ENCODE data around the gene PTCHD1.

DNA sequence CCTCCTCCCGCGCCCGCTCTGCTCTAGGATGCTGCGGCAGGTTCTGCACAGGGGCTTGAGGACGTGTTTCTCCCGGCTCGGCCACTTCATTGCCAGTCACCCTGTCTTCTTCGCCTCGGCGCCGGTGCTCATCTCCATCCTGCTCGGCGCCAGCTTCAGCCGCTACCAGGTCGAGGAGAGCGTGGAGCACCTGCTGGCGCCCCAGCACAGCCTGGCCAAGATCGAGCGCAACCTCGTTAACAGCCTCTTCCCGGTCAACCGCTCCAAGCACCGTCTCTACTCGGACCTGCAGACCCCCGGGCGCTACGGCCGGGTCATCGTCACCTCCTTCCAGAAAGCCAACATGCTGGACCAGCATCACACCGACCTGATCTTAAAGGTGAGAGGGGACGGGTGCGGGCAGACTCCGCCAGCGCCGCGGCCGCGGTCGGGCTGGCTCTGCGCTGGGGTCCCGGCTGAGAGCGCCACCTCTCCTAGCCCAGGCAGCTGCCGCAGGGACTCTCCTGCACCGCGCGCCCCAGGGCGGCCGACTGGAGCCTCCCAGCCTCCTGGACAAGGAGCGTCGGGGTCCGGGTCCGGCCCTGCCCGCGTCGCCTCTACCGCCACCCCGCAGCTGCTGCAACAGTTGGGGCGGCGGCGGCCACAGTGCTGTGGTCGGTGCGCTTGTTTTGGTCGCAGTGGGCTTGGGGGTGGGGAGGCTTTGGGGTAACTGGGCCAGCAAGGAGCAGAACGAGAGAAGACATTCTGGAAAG is at the start of gene PTCHD1:
- no peak for TF ChIP-seq POLR2A (IDR thresholded peaks at IDR 0.05)
- TF ChIP-seq, protein P1, sequence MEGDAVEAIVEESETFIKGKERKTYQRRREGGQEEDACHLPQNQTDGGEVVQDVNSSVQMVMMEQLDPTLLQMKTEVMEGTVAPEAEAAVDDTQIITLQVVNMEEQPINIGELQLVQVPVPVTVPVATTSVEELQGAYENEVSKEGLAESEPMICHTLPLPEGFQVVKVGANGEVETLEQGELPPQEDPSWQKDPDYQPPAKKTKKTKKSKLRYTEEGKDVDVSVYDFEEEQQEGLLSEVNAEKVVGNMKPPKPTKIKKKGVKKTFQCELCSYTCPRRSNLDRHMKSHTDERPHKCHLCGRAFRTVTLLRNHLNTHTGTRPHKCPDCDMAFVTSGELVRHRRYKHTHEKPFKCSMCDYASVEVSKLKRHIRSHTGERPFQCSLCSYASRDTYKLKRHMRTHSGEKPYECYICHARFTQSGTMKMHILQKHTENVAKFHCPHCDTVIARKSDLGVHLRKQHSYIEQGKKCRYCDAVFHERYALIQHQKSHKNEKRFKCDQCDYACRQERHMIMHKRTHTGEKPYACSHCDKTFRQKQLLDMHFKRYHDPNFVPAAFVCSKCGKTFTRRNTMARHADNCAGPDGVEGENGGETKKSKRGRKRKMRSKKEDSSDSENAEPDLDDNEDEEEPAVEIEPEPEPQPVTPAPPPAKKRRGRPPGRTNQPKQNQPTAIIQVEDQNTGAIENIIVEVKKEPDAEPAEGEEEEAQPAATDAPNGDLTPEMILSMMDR (IDR thresholded peaks at IDR 0.05), result no peak

Data from testis (tissue), 2 donors.